Sigmoid colon (tissue), 7 donors: ENCODE data around the gene GNAQ. TPM values are rescaled to one million over a fixed set of nuclear protein-coding genes. Genes with fewer than 3 reads are reported as not detected.

Source experiments
- DNase-seq: peaks from one replicate; pipeline ENCODE4 v3.0.0-alpha.2; 2019
- H3K27ac ChIP-seq, 4 donors: fragments of 200-600 bp; sonication (generic); one replicate each; pipeline ENCODE4 v1.5.1; 2016 to 2019; ENCODE audit warnings: mild to moderate bottlenecking in 1 of 4
- H3K27me3 ChIP-seq, 3 donors: fragments of 200-600 bp; sonication (generic); one replicate each; pipeline ENCODE4 v1.5.1; 2019; ENCODE audit warnings: mild to moderate bottlenecking in 1 of 3
- H3K36me3 ChIP-seq, 4 donors: fragments of 200-600 bp; sonication (generic); one replicate each; pipeline ENCODE4 v1.5.1; 2016 to 2019
- H3K4me1 ChIP-seq, 4 donors: fragments of 200-600 bp; sonication (generic); one replicate each; pipeline ENCODE4 v1.5.1; 2017 to 2019
- H3K4me3 ChIP-seq, 4 donors: fragments of 200-600 bp; sonication (generic); one replicate each; pipeline ENCODE4 v1.5.1; 2017 to 2019; ENCODE audit warnings: mild to moderate bottlenecking in 2 of 4, moderate library complexity in 1 of 4
- H3K9me3 ChIP-seq, 4 donors: fragments of 200-600 bp in 3 of 4; sonication (generic) in 3 of 4; one replicate each; pipeline versions ENCODE4 v1.5.1 to v1.6.1; 2013 to 2019
- EP300 ChIP-seq, 4 donors: sonication (generic); formaldehyde crosslinking; IDR thresholded peaks; one replicate each; pipeline ENCODE4 v1.6.1; 2017; ENCODE audit warnings: antibody characterized with exemption in 4 of 4
- POLR2A ChIP-seq, 2 donors: fragments of 450-650 bp; IDR thresholded peaks; one replicate each; pipeline ENCODE4 v1.6.1; 2016; ENCODE audit warnings: antibody characterized with exemption in 2 of 2, mild to moderate bottlenecking in 2 of 2, moderate library complexity in 2 of 2
- POLR2AphosphoS5 ChIP-seq, 4 donors: sonication (generic); formaldehyde crosslinking; IDR thresholded peaks; one replicate each; pipeline ENCODE4 v1.6.1; 2017; ENCODE audit warnings: antibody characterized with exemption in 4 of 4
- WGBS, 2 donors: extraction: QIAGEN DNeasy Blood & Tissue Kit; methylation state at CpG; one replicate each; pipeline ENCODE4 v1.1.7; 2013; 5-methylcytosine and 5-hydroxymethylcytosine counted together
- intact Hi-C: fragments of 100-400 bp; cut with DNase I; formaldehyde crosslinking; loops from one replicate; pipeline ENCODE4 v1.15.1; 2023
- polyA plus RNA-seq, 3 donors: library from polyadenylated mRNA; stranded (reverse); fragments of 200-250 nt; gene quantifications; one replicate each; pipeline ENCODE4 v1.2.3, GENCODE V29; 2013
- total RNA-seq, 4 donors: library from RNA; depleted of rRNA; stranded (reverse); fragments of >200 nt; gene quantifications; one replicate each; pipeline ENCODE4 v1.1.0, GENCODE V29; 2016
- TF ChIP-seq, protein P1 (sequence below), 4 experiments: fragments of 450-650 bp in 3 of 4; fragments of 200-600 bp in 1 of 4; IDR thresholded peaks; one replicate each; pipeline ENCODE4 v1.5.1; 2016 to 2019; ENCODE audit warnings: antibody characterized with exemption in 4 of 4, mild to moderate bottlenecking in 3 of 4, moderate library complexity in 2 of 4
- donor health status: healthy with polysubstance abuse.
- donor health status: Bipolar disorder and iron deficiency.
- donor health status: healthy.

The GNAQ gene
- total and polyA plus RNA-seq, 7 donors = 21.6 to 79.2 (median 49.5) TPM

DNA sequence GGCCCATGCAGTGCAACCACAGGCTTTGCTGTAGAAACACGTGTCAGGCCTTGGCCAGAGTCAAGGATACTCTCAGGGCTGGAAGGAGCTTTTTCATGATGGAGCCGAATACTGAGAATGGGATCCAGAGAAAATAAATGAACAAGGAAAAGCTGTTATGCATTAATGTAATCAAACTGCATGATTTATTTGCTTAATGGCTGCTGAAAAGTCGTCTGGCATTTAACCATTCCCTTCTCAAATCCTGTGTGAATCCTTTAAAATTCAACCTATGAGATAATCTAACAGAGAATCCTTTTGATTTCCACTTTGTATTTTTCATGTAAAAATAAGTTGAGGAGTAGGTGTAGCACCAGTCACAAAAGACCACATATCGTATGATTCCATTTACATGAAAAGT, 359.4 kb downstream of the GNAQ start:
- no peak overlapping the region for H3K4me3 ChIP-seq
- no peaks in the 10 kb centered on the region for H3K36me3 ChIP-seq
- 71 to 76% methylated on average over 4 of the region's 4 CpGs for WGBS, 2 donors
- DNase-seq = no peak
- no peaks in the 10 kb centered on the region for H3K9me3 ChIP-seq
- no peak for TF ChIP-seq POLR2A (IDR thresholded peaks at IDR 0.05)
- TF ChIP-seq, protein P1, sequence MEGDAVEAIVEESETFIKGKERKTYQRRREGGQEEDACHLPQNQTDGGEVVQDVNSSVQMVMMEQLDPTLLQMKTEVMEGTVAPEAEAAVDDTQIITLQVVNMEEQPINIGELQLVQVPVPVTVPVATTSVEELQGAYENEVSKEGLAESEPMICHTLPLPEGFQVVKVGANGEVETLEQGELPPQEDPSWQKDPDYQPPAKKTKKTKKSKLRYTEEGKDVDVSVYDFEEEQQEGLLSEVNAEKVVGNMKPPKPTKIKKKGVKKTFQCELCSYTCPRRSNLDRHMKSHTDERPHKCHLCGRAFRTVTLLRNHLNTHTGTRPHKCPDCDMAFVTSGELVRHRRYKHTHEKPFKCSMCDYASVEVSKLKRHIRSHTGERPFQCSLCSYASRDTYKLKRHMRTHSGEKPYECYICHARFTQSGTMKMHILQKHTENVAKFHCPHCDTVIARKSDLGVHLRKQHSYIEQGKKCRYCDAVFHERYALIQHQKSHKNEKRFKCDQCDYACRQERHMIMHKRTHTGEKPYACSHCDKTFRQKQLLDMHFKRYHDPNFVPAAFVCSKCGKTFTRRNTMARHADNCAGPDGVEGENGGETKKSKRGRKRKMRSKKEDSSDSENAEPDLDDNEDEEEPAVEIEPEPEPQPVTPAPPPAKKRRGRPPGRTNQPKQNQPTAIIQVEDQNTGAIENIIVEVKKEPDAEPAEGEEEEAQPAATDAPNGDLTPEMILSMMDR (IDR thresholded peaks at IDR 0.05) = no peak
- TF ChIP-seq POLR2AphosphoS5 (IDR thresholded peaks at IDR 0.05) = no peak
- TF ChIP-seq EP300 (IDR thresholded peaks at IDR 0.05) = no peak
- no peak overlapping the region for H3K27ac ChIP-seq
- H3K27me3 ChIP-seq = no peaks in the 10 kb centered on the region
- H3K4me1 ChIP-seq = peaks cover 0 to 11% (median 8%) of the 10 kb centered on the region in 4 donors
- intact Hi-C loops = no loop called here

DNA sequence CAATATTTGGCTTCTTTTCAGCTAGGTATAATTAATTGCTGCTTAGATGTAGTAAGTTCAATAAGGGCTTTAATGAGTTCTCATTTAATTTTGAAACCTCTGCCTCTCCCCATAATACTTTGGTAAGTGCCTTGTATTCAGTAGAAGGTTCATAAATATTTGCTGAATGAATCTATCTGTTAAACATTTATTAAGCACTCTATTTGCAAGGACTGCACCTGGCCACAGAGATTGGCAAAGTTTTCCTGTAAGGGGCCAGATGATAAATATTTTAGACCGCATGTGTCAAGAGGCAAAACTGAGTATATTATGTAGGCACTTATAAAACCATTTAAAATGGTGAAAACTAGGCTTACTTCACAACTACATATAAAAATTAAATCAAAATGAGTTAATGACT, 364.5 kb downstream of the GNAQ start:
- H3K4me3 ChIP-seq = no peak overlapping the region
- no peaks in the 10 kb centered on the region for H3K27me3 ChIP-seq
- no peaks in the 10 kb centered on the region for H3K9me3 ChIP-seq
- no peaks in the 10 kb centered on the region for H3K36me3 ChIP-seq
- WGBS, 2 donors = 89 to 92% methylated on average over 1 of the region's 1 CpG
- TF ChIP-seq POLR2A (IDR thresholded peaks at IDR 0.05) = no peak
- TF ChIP-seq EP300 (IDR thresholded peaks at IDR 0.05) = no peak
- TF ChIP-seq, protein P1 (IDR thresholded peaks at IDR 0.05) = no peak
- TF ChIP-seq POLR2AphosphoS5 (IDR thresholded peaks at IDR 0.05) = no peak
- intact Hi-C loops = no loop called here
- H3K4me1 ChIP-seq = peaks cover 0 to 15% (median 10%) of the 10 kb centered on the region in 4 donors
- no peak overlapping the region for H3K27ac ChIP-seq
- no peak for DNase-seq

Other genes with a start within 250 kb of the GNAQ start
- 10 to 100 TPM in 3 of 4 donors, 1 to 10 TPM in 1; 8.9 to 14.0 (median 12.3) TPM for gene CEP78, start 204.3 kb upstream of the GNAQ start, total RNA-seq
- gene CEP78, start 204.3 kb upstream of the GNAQ start, polyA plus RNA-seq = 1 to 10 TPM; 2.4 to 9.0 (median 2.5) TPM